ENCODE data around the gene CDK5RAP1.
"Not testable (repeated sequence)": the region's sequence is repeated elsewhere in the genome, so short reads cannot be mapped to it uniquely, and the experiment has no call there.

CDK5RAP1 gene

GRCh38 chr20:33401184-33401920, at the start of gene CDK5RAP1:
TSS of gene CDK5RAP1 (minus strand) at chr20:33401519. CDS start at chr20:33397064, 4,455 bp downstream.
- peak; percentile 66 for DNase-seq (ENCODE audit: extremely low spot score, insufficient read length, low read depth)
- peak; percentile 82 for FAIRE-seq

DNA sequence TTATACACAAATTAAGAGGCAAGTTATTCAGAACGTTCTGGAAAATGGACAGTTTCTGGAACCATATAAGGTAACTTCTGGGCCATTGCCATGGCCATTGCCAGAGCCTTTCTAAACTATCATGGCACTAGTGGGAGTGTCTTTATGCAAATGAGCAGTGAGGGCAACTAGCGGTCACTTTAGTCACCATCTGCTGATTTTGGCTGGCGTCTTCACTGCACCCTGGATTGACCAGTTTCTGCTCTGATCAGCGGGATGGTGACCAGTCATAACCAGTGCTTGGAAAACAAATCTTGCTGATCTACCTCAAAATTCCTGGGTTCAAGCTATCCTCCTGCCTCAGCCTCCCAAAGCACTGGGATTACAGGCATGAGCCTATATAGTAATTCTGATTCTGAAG, 49.5 kb upstream of the CDK5RAP1 start:
- DNase-seq (ENCODE audit: extremely low spot score, insufficient read length, low read depth) (no peak), FAIRE-seq (no peak)

GRCh38 chr20:33445881-33446625, 44.7 kb upstream of the CDK5RAP1 start:
- no peak for FAIRE-seq
- DNase-seq (ENCODE audit: extremely low spot score, insufficient read length, low read depth), result no peak

GRCh38 chr20:33444797-33445560, 43.7 kb upstream of the CDK5RAP1 start:
- no peak for FAIRE-seq
- no peak for DNase-seq (ENCODE audit: extremely low spot score, insufficient read length, low read depth)

GRCh38 chr20:33443512-33444239, 42.4 kb upstream of the CDK5RAP1 start, which contains the start of gene SNTA1:
TSS of gene SNTA1 (minus strand) at chr20:33443763. CDS start at chr20:33443620, 143 bp downstream.
- DNase-seq (ENCODE audit: extremely low spot score, insufficient read length, low read depth) (peak; percentile 85), FAIRE-seq (no peak)

DNA sequence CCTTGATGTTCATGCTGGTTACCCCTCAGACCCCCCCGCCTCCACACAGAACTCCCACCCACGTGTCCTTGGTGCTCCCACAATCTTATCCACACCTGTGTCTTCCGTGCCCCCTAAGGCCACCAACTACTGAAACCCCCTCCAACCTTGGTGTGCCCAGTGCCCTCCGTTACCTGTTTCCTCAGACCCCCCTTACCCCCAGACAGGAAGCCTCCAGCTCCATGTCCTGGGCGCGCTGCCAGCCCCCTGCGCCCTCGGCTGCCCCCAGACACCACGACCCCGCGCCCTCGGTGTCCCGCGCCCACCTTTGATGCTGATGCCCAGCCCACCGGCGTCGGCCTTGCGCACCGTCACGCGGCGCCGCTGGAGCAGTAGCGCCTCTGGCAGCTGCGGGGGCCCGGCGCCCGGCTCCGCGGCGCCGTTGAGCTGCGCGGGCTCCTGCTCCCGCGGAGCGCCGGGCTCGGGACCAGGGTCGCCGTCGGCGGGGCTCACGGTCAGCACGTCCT, 41.7 kb upstream of the CDK5RAP1 start:
- no peak for DNase-seq (ENCODE audit: extremely low spot score, insufficient read length, low read depth)
- FAIRE-seq, result no peak

- FAIRE-seq (no peak), DNase-seq (ENCODE audit: extremely low spot score, insufficient read length, low read depth) (no peak)
Measured at GRCh38 chr20:33442136-33443005, 41.1 kb upstream of the CDK5RAP1 start.

GRCh38 chr20:33441142-33441955, 40.0 kb upstream of the CDK5RAP1 start:
- DNase-seq (ENCODE audit: extremely low spot score, insufficient read length, low read depth) (no peak), FAIRE-seq (no peak)

DNA sequence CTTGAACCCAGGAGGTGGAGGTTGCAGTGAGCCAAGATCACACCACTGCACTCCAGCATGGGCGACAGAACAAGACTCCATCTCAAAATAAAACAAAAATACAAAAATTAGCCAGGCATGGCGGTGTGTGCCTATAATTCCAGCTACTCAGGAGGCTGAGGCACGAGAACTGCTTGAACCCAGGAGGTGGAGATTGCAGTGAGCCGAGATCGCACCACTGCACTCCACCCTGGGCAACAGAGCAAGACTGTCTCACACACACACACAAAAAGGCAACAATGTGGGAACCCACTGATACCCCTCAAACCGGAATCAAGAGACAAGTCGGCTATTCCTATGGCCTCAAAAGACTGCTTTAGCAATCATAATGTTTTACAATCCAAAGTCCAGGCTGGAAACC, 39.2 kb upstream of the CDK5RAP1 start:
- DNase-seq (ENCODE audit: extremely low spot score, insufficient read length, low read depth); FAIRE-seq: not testable (repeated sequence)

DNA sequence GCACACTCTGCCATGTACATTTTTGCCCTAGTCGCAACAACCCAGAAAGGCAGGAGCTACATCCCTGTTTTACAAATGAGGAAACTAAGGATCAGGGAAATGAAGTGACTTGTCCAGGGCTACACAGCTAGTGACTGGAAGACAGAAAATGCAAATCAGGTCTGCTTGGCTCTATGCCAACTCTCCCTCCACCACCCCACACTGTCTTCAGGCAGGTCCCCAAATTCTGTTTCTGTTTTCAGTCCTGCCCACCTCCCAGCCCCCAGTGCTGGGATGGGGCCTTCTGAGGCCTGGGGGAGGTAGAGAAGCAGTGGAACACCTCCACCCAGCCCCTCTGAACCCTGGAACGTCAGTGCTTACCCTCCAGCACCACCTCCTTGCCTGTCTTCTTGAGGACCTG, 37.2 kb upstream of the CDK5RAP1 start:
- FAIRE-seq, result no peak
- no peak for DNase-seq (ENCODE audit: extremely low spot score, insufficient read length, low read depth)

GRCh38 chr20:33437141-33437911, 36.0 kb upstream of the CDK5RAP1 start:
- no peak for DNase-seq (ENCODE audit: extremely low spot score, insufficient read length, low read depth)

DNA sequence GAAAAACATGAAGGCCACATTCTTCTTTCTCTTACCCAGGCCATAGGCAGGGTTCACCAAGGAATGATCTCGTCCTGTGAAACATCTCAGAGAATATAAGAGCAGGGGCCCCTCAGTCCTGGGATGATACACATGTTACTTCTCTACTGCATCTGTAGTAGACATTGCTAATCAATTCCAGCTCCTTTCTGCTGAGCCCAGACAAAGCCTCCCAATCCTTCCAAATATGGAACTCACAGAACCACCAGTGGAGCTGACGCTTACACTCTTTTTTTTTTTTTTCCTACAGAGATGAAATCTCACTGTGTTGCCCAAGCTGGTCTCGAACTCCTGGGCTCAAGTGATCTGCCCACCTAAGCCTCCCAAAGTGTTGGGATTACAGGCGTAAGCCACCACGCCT, 33.1 kb upstream of the CDK5RAP1 start:
- FAIRE-seq (no peak), DNase-seq (ENCODE audit: extremely low spot score, insufficient read length, low read depth) (no peak)

More at GRCh38 chr20:33437141-33437911, 36.0 kb upstream of the CDK5RAP1 start:
- FAIRE-seq, result no peak

DNA sequence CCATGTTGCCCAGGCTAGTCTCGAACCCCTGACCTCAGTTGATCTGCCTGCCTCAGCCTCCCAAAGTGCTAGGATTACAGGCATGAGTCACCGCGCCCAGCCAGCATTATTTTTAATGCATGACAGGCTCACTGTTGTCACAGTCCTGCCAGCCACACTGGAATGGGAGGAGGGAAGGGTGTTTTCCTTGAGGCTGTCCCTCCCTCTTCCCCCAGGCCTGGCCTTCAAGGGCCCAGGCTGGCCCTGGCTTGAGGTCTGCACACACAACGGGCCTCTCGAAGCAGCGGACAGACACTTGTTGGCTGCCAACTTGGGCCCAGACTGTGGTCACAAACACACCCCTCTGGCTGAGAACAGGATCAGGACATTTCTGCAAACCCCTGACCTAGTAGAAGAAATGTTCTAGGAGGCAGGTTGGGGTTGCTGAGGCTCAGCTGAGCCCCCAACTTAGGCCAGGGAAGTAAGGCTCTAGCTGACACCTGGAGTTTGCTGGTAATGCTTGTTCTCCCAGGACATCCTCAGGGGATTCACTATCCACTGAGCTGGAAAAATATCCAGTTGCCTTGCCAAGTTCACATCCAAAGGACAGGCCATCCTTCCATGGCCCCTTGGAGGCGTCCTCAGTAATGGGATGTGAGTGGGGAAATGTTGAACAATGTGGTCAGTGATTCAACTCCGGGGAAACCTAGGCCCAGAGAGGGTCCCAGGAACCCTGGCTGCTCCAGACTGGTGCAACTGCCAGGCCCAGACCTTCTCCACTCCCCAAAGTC, 32.3 kb upstream of the CDK5RAP1 start:
- DNase-seq (ENCODE audit: extremely low spot score, insufficient read length, low read depth), result no peak

DNA sequence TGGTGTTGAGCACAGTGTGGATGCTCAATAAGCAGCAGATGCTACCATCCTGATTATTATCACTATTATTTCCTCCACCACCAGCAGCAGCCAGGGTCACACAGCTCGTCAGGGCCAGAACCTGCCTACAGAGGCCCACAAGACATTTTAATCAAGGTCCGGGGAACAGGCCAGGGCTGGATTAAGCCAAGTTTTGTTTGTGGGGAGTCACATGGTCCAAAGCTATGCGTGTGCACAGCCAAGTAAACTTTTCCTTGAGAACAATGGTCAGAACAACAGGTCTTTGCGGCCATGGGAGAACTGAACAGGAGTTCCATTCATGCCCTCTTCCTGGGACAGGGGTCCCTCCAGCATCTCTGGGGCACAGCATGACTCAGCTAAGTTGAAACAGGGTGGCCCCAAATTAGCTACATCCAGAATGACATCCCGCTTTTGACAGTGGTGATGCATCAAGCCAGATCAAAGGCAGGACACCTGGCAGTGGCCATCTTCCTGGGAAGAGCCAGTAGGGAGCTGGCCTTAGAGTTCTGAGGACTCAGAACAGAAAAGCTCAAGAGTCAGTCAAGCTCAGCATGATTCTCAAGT, 30.6 kb upstream of the CDK5RAP1 start:
- FAIRE-seq (no peak), DNase-seq (ENCODE audit: extremely low spot score, insufficient read length, low read depth) (no peak)

More for the DNA sequence above, 32.3 kb upstream of the CDK5RAP1 start:
- FAIRE-seq, result no peak

DNA sequence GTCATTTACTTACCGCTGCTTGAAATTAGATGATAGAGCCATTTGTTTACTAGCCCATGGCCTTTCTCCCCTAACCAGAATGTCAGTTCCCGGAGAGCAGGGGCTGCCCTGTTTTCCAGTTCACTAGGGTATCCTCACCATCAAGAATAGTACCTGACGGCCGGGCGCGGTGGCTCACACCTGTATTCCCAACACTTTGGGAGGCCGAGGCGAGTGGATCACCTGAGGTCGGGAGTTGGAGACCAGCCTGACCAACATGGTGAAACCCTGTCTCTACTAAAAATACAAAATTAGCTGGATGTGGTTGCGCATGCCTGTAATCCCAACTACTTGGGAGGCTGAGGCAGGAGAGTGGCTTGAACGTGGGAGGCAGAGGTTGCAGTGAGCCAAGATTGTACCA, 22.6 kb upstream of the CDK5RAP1 start:
- DNase-seq (ENCODE audit: extremely low spot score, insufficient read length, low read depth); FAIRE-seq: not testable (repeated sequence)
